ENCODE results near the gene ASIC3. TPM values are rescaled to one million over a fixed set of nuclear protein-coding genes. Genes with fewer than 3 reads are reported as not detected.

Gene ASIC3
- total and polyA plus RNA-seq, 2 experiments from 2014 or later: 6.8 to 9.8 TPM

GRCh38 chr7:151091003-151091402 lies 42.7 kb downstream of the ASIC3 start:
- Histone ChIP-seq H3K27me3 (no peaks in the 10 kb centered on the region), H3K36me3 (no peaks in the 10 kb centered on the region), H3K27ac (no peak overlapping the region), H3K9me3 (ENCODE audit: low read depth) (no peaks in the 10 kb centered on the region), H3K4me3 (no peak overlapping the region), H3K4me1 (ENCODE audit: low read depth) (peaks cover 19% of the 10 kb centered on the region)
- TF ChIP-seq CTCF (IDR thresholded peaks at IDR 0.05; ENCODE audit: low read depth, low read length): no peak
- no peak for DNase-seq (ENCODE audit: low read depth in 1 of 2, low spot score in 1 of 2)

GRCh38 chr7:151091431-151091830 lies 43.1 kb downstream of the ASIC3 start:
- no peak overlapping the region for H3K27ac ChIP-seq
- peaks cover 19% of the 10 kb centered on the region for H3K4me1 ChIP-seq (ENCODE audit: low read depth)
- H3K4me3 ChIP-seq: no peak overlapping the region
- H3K27me3 ChIP-seq: no peaks in the 10 kb centered on the region
- no peak for DNase-seq (ENCODE audit: low read depth in 1 of 2, low spot score in 1 of 2)
- no peaks in the 10 kb centered on the region for H3K9me3 ChIP-seq (ENCODE audit: low read depth)
- no peaks in the 10 kb centered on the region for H3K36me3 ChIP-seq
- peak; percentile 61 for TF ChIP-seq CTCF (IDR thresholded peaks at IDR 0.05; ENCODE audit: low read depth, low read length)

- no peaks in the 10 kb centered on the region for H3K9me3 ChIP-seq (ENCODE audit: low read depth)
- peaks cover 19% of the 10 kb centered on the region for H3K4me1 ChIP-seq (ENCODE audit: low read depth)
- no peaks in the 10 kb centered on the region for H3K36me3 ChIP-seq
- no peaks in the 10 kb centered on the region for H3K27me3 ChIP-seq
- no peak overlapping the region for H3K4me3 ChIP-seq
- H3K27ac ChIP-seq: no peak overlapping the region
- DNase-seq (ENCODE audit: low read depth in 1 of 2, low spot score in 1 of 2): no peak
- no peak for TF ChIP-seq CTCF (IDR thresholded peaks at IDR 0.05; ENCODE audit: low read depth, low read length)
Measured at GRCh38 chr7:151091988-151092387, 43.7 kb downstream of the ASIC3 start.

- Histone ChIP-seq H3K27me3 (no peaks in the 10 kb centered on the region), H3K9me3 (ENCODE audit: low read depth) (no peaks in the 10 kb centered on the region), H3K36me3 (no peaks in the 10 kb centered on the region), H3K4me3 (no peak overlapping the region), H3K4me1 (ENCODE audit: low read depth) (peaks cover 6% of the 10 kb centered on the region), H3K27ac (no peak overlapping the region)
- TF ChIP-seq CTCF (IDR thresholded peaks at IDR 0.05; ENCODE audit: low read depth, low read length): no peak
- DNase-seq (ENCODE audit: low read depth in 1 of 2, low spot score in 1 of 2): no peak
Measured at GRCh38 chr7:151093748-151094147, 45.4 kb downstream of the ASIC3 start.

- Histone ChIP-seq H3K27me3 (no peaks in the 10 kb centered on the region), H3K27ac (no peak overlapping the region), H3K4me1 (ENCODE audit: low read depth) (no peaks in the 10 kb centered on the region), H3K9me3 (ENCODE audit: low read depth) (no peaks in the 10 kb centered on the region), H3K4me3 (no peak overlapping the region), H3K36me3 (no peaks in the 10 kb centered on the region)
- TF ChIP-seq CTCF (IDR thresholded peaks at IDR 0.05; ENCODE audit: low read depth, low read length): no peak
- no peak for DNase-seq (ENCODE audit: low read depth in 1 of 2, low spot score in 1 of 2)
Measured at GRCh38 chr7:151094675-151095074, 46.3 kb downstream of the ASIC3 start.
